ENCODE data around the gene FMO1. TPM values are rescaled to one million over a fixed set of nuclear protein-coding genes. Genes with fewer than 3 reads are reported as not detected.

The FMO1 gene
- total RNA-seq, 1 donor: 0.18 TPM

DNA sequence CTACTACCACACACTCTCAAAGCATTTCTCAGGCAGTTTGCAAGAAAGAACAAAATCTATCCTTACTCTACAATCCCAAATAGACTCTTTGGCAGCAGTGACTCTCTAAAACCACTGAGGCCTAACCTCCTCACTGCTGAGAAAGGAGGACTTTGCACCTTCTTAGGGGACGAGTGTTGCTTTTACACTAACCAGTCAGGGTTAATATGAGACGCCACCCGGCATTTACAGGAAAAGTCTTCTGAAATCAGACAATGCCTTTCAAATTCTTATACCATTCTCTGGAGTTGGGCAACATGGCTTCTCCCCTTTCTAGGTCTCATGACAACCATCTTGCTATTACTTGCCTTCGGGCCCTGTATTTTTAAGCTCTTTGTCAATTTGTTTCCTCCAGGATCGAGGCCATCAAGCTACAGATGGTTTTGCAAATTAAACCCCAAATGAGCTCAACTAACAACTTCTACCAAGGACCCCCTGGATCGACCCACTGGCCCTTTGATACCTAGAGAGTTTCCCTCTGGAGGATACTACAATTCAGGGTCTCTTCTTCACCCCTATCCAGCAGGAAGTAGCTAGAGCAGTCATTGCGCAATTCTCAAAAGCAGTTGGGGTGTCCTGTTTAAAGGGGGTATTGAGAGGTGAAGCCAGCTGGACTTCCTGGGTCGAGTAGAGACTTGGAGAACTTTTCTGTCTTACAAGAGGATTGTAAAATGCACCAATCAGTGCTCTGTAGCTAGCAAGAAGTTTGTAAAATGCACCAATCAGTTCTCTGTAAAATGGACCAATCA is 63.7 kb downstream of the FMO1 start:
- DNase-seq (ENCODE audit: low read depth): no peak
- TF ChIP-seq, protein P1, sequence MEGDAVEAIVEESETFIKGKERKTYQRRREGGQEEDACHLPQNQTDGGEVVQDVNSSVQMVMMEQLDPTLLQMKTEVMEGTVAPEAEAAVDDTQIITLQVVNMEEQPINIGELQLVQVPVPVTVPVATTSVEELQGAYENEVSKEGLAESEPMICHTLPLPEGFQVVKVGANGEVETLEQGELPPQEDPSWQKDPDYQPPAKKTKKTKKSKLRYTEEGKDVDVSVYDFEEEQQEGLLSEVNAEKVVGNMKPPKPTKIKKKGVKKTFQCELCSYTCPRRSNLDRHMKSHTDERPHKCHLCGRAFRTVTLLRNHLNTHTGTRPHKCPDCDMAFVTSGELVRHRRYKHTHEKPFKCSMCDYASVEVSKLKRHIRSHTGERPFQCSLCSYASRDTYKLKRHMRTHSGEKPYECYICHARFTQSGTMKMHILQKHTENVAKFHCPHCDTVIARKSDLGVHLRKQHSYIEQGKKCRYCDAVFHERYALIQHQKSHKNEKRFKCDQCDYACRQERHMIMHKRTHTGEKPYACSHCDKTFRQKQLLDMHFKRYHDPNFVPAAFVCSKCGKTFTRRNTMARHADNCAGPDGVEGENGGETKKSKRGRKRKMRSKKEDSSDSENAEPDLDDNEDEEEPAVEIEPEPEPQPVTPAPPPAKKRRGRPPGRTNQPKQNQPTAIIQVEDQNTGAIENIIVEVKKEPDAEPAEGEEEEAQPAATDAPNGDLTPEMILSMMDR (IDR thresholded peaks at IDR 0.05; ENCODE audit: insufficient read depth, low read length): no peak
- H3K4me3 ChIP-seq (ENCODE audit: low read depth, low read length): no peak overlapping the region

DNA sequence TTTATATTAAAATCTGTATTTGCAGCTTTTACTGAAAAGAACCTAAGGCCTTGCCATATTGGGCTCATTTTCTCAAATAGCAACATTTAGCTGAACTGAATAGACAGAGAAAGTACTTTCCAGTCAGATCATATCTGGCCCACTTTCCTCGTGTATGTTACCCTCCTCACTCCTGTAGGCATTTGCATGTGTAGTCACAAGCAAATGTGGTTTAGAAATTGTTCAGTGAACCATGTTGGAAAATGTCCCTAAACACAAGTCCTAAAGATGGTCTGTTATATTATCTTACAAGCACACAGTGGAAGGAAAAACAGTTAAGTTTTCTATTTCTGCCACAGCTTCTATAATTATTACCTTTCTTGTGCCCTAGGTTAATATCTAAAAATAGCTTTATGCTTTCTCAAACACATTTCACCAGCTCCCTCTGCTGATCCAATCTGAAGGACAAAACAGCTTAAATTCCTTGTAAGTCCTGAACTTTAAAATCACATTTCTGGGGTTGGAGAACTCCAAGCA is 65.1 kb downstream of the FMO1 start:
- TF ChIP-seq, protein P1 (IDR thresholded peaks at IDR 0.05; ENCODE audit: insufficient read depth, low read length): no peak
- no peak for DNase-seq (ENCODE audit: low read depth)
- no peak overlapping the region for H3K4me3 ChIP-seq (ENCODE audit: low read depth, low read length)

DNA sequence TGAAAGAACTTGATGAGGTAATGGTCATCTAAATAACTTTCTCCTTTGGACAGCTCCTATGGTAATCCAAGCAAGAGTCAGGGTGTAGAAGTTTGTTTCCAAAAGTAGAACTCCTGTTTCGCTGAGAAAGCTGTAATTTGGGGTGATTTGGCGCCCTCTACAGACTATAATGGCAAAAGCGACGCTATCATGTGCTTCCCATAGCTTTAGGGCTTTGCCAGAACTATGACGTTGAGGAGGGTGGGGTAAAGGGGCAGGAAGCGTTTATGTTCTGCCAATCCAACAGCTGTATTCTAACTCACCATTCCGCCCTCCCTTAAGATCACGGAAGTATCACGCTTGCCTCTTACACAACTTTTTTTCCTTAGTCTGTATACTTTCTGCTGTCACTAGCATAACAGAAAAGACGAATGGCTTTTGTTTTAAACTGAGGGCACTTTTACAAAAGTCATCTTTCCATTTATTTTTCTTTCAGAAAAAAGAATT is 65.6 kb downstream of the FMO1 start, which contains the start of gene FMO4:
FMO4 (plus strand) TSS at position 349 of the 486 bp plus-strand sequence. CDS start 5,643 bp downstream, outside the sequence.
- DNase-seq (ENCODE audit: low read depth): peak; percentile 100
- TF ChIP-seq, protein P1 (IDR thresholded peaks at IDR 0.05; ENCODE audit: insufficient read depth, low read length): peak; percentile 79
- H3K4me3 ChIP-seq (ENCODE audit: low read depth, low read length): peak within 1 kb of the TSS; percentile 49

DNA sequence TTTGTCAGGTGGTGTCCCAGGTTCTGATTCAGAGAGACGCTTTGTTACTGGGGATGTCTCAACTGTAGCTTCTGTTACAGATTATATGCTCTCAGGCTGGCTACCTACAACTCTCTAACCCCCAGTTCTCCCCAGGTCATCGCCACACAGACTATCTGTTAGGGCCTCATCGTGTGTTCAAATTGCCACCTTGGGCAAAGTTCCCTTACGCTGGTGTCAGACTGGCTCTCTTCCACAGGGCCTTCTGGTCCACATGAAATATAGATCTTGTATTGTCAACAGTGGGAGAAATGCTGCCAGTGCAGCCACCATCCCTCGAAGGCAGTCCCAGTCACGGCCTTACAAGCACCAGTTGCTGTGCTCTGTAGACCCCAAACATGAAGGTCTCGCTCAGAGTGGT is 81.0 kb downstream of the FMO1 start:
- TF ChIP-seq, protein P1 (IDR thresholded peaks at IDR 0.05; ENCODE audit: insufficient read depth, low read length): no peak
- no peak for DNase-seq (ENCODE audit: low read depth)
- no peak overlapping the region for H3K4me3 ChIP-seq (ENCODE audit: low read depth, low read length)

DNA sequence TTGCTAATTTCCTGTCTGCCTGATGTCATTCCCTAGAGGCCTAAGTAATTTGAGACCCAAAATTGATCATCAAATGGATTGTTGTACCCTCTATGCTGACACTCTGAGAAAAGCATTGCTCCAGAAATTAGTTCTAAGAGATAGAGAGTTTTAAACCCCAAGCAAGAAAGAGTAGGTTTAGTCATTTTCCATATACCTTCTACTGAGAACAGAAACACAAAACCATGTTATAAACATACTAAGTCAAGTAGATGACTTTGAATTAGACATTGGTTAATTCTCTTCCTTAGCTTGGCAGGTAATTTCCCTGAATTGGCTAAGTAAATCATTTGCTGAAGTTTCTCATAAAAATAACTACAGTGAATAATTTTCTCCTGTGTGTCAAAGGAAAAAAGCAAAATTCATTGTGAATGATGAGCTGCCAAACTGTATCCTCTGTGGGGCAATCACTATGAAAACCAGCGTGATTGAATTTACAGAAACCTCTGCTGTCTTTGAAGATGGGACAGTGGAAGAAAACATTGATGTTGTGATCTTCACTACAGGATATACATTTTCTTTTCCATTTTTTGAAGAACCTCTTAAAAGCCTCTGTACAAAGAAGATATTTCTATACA is 85.8 kb downstream of the FMO1 start:
- TF ChIP-seq, protein P1 (IDR thresholded peaks at IDR 0.05; ENCODE audit: insufficient read depth, low read length): no peak
- no peak for DNase-seq (ENCODE audit: low read depth)
- no peak overlapping the region for H3K4me3 ChIP-seq (ENCODE audit: low read depth, low read length)

Small RNAs within 50 kb of the gene (small RNA-seq; reads per million reads assigned to genes)
- not detected for gene RF00019

Other genes starting within 250 kb of the FMO1 start
- 1.3 TPM in 1 of 2 replicates, not detected in the other for gene FMO3, start 157.6 kb upstream of the FMO1 start, total RNA-seq (ENCODE audit: low replicate concordance)
- gene FMO2, start 63.2 kb upstream of the FMO1 start, total RNA-seq (ENCODE audit: low replicate concordance): 0.45 and 7.4 TPM in 2 replicates
- 4.8 and 7.2 TPM in 2 replicates for gene FMO4, start 65.7 kb downstream of the FMO1 start, total RNA-seq (ENCODE audit: low replicate concordance)
- 39.4 and 79.3 TPM in 2 replicates for gene PRRC2C, start 237.0 kb downstream of the FMO1 start, total RNA-seq (ENCODE audit: low replicate concordance)